Endothelial cell (in vitro differentiated cells): ENCODE data around the gene BORCS5. TPM values are rescaled to one million over a fixed set of nuclear protein-coding genes. Genes with fewer than 3 reads are reported as not detected.
A peak's percentile ranks its signal among the peaks of the same experiment; 100 is the strongest.

Experiments used
- DNase-seq: peaks from one replicate; pipeline ENCODE4 v3.0.0; 2021; ENCODE audit warnings: low spot score
- H3K27ac Mint-ChIP-seq: one replicate; pipeline ENCODE4 v1.8.0; 2021; ENCODE audit warnings: mixed read lengths, inconsistent platforms; ENCODE audit not compliant: unreplicated experiment
- H3K27me3 Mint-ChIP-seq: one replicate; pipeline ENCODE4 v1.8.0; 2021; ENCODE audit warnings: mild to moderate bottlenecking, moderate library complexity, mixed read lengths, inconsistent platforms; ENCODE audit not compliant: unreplicated experiment
- H3K36me3 Mint-ChIP-seq: one replicate; pipeline ENCODE4 v1.8.0; 2021; ENCODE audit warnings: mild to moderate bottlenecking, low read depth, mixed read lengths, inconsistent platforms; ENCODE audit not compliant: unreplicated experiment
- H3K4me1 Mint-ChIP-seq: one replicate; pipeline ENCODE4 v1.8.0; 2021; ENCODE audit warnings: mild to moderate bottlenecking, mixed read lengths, inconsistent platforms; ENCODE audit not compliant: unreplicated experiment
- H3K4me3 Mint-ChIP-seq: one replicate; pipeline ENCODE4 v1.8.0; 2021; ENCODE audit warnings: mild to moderate bottlenecking, mixed read lengths, inconsistent platforms; ENCODE audit not compliant: unreplicated experiment
- H3K9me3 Mint-ChIP-seq: one replicate; pipeline ENCODE4 v1.8.0; 2021; ENCODE audit warnings: mixed read lengths, inconsistent platforms; ENCODE audit not compliant: unreplicated experiment
- CTCF ChIP-seq: fragments of 200-600 bp; sonication (generic); IDR thresholded peaks from one replicate; pipeline ENCODE4 v1.5.0; 2021; ENCODE audit warnings: antibody characterized with exemption; ENCODE audit not compliant: unreplicated experiment
- total RNA-seq: library from RNA; stranded (reverse); fragmentation: NEBNext Ultra II Directional; extraction: Animal tissue kit (Norgen Biotek cat#: 25700); gene quantifications from one replicate; pipeline ENCODE4 v1.2.1, GENCODE V29; 2021; ENCODE audit not compliant: unreplicated experiment

The BORCS5 gene
- total RNA-seq, 1 donor from 2014 or later, result 10.4 TPM

- Mint-ChIP-seq H3K4me3 (peak overlapping the region; percentile 8), H3K9me3 (no peaks in the 10 kb centered on the region), H3K4me1 (peaks cover 12% of the 10 kb centered on the region), H3K27ac (peak overlapping the region; percentile 22), H3K36me3 (peaks cover 24% of the 10 kb centered on the region), H3K27me3 (peaks cover 4% of the 10 kb centered on the region)
- DNase-seq, result no peak
- no peak for TF ChIP-seq CTCF
Observed at GRCh38 chr12:12473223-12473622, 116.3 kb downstream of the BORCS5 start.

GRCh38 chr12:12474471-12474928, 117.6 kb downstream of the BORCS5 start:
- H3K9me3 Mint-ChIP-seq, result no peaks in the 10 kb centered on the region
- peaks cover 5% of the 10 kb centered on the region for H3K27me3 Mint-ChIP-seq
- no peak for DNase-seq
- peaks cover 31% of the 10 kb centered on the region for H3K36me3 Mint-ChIP-seq
- peak overlapping the region; percentile 80 for H3K27ac Mint-ChIP-seq
- H3K4me1 Mint-ChIP-seq, result peaks cover 12% of the 10 kb centered on the region
- TF ChIP-seq CTCF, result no peak
- H3K4me3 Mint-ChIP-seq, result no peak overlapping the region

- DNase-seq, result no peak
- H3K36me3 Mint-ChIP-seq, result peaks cover 31% of the 10 kb centered on the region
- TF ChIP-seq CTCF, result no peak
Observed at GRCh38 chr12:12474931-12475795, 118.3 kb downstream of the BORCS5 start.

GRCh38 chr12:12476857-12477531, 120.1 kb downstream of the BORCS5 start:
- Mint-ChIP-seq H3K9me3 (no peaks in the 10 kb centered on the region), H3K4me3 (no peak overlapping the region), H3K27me3 (peaks cover 1% of the 10 kb centered on the region), H3K4me1 (peaks cover 20% of the 10 kb centered on the region), H3K27ac (no peak overlapping the region), H3K36me3 (peaks cover 20% of the 10 kb centered on the region)
- TF ChIP-seq CTCF, result no peak
- DNase-seq, result no peak

More at GRCh38 chr12:12474931-12475795, 118.3 kb downstream of the BORCS5 start:
- no peak overlapping the region for H3K4me3 Mint-ChIP-seq
- no peaks in the 10 kb centered on the region for H3K9me3 Mint-ChIP-seq
- H3K27ac Mint-ChIP-seq, result peak overlapping the region; percentile 80
- H3K4me1 Mint-ChIP-seq, result peaks cover 12% of the 10 kb centered on the region
- peaks cover 3% of the 10 kb centered on the region for H3K27me3 Mint-ChIP-seq

- H3K4me1 Mint-ChIP-seq, result peaks cover 24% of the 10 kb centered on the region
- peaks cover 20% of the 10 kb centered on the region for H3K36me3 Mint-ChIP-seq
- H3K27me3 Mint-ChIP-seq, result peaks cover 1% of the 10 kb centered on the region
- H3K9me3 Mint-ChIP-seq, result no peaks in the 10 kb centered on the region
- no peak overlapping the region for H3K27ac Mint-ChIP-seq
- no peak for DNase-seq
- no peak for TF ChIP-seq CTCF
- H3K4me3 Mint-ChIP-seq, result no peak overlapping the region
Observed at GRCh38 chr12:12477532-12477890, 120.6 kb downstream of the BORCS5 start.
